Hepatocyte (in vitro differentiated cells): ENCODE data around the gene CHN2. TPM values are rescaled to one million over a fixed set of nuclear protein-coding genes. Genes with fewer than 3 reads are reported as not detected.

Source experiments
- DNase-seq: peaks from one replicate; pipeline ENCODE4 v3.0.0-alpha.2; 2016; ENCODE audit warnings: low spot score
- H2AFZ ChIP-seq: fragments of 200-600 bp; sonication (generic); 2 replicates; pipeline ENCODE4 v1.6.0; 2016; ENCODE audit warnings: antibody characterized with exemption, mild to moderate bottlenecking
- H3K27ac ChIP-seq: fragments of 200-600 bp; sonication (generic); 2 replicates; pipeline ENCODE4 v1.5.1; 2016; ENCODE audit warnings: mild to moderate bottlenecking
- H3K27me3 ChIP-seq: fragments of 200-600 bp; sonication (generic); 2 replicates; pipeline ENCODE4 v1.6.1; 2016
- H3K36me3 ChIP-seq: fragments of 200-600 bp; sonication (generic); replicated peaks from 2 replicates; pipeline ENCODE4 v1.5.1; 2016; ENCODE audit warnings: low read depth; ENCODE audit not compliant: insufficient read depth
- H3K4me1 ChIP-seq: fragments of 200-600 bp; sonication (generic); 2 replicates; pipeline ENCODE4 v1.5.1; 2016; ENCODE audit warnings: mild to moderate bottlenecking, moderate library complexity; ENCODE audit not compliant: insufficient read depth
- H3K4me2 ChIP-seq: fragments of 200-600 bp; sonication (generic); 2 replicates; pipeline ENCODE4 v1.6.0; 2016
- H3K4me3 ChIP-seq: fragments of 200-600 bp; sonication (generic); 2 replicates; pipeline ENCODE4 v1.5.1; 2016; ENCODE audit warnings: mild to moderate bottlenecking
- H3K79me2 ChIP-seq: fragments of 200-600 bp; sonication (generic); 2 replicates; pipeline ENCODE4 v1.6.0; 2017; ENCODE audit warnings: mild to moderate bottlenecking
- H3K9me2 ChIP-seq: fragments of 200-600 bp; sonication (generic); replicated peaks from 2 replicates; pipeline ENCODE4 v1.6.0; 2017; ENCODE audit warnings: mild to moderate bottlenecking; ENCODE audit not compliant: insufficient read depth
- H3K9me3 ChIP-seq: fragments of 200-600 bp; sonication (generic); 2 replicates; pipeline ENCODE4 v1.5.1; 2016; ENCODE audit warnings: low read depth, mild to moderate bottlenecking
- H4K20me1 ChIP-seq: fragments of 200-600 bp; sonication (generic); 2 replicates; pipeline ENCODE4 v1.6.0; 2016; ENCODE audit warnings: mild to moderate bottlenecking; ENCODE audit not compliant: insufficient read depth, poor library complexity, severe bottlenecking
- EZH2 ChIP-seq: fragments of 200-600 bp; sonication (generic); IDR thresholded peaks from 2 replicates; pipeline ENCODE4 v1.6.1; 2016; ENCODE audit warnings: antibody characterized with exemption, mild to moderate bottlenecking, borderline replicate concordance
- EZH2phosphoT487 ChIP-seq: fragments of 200-600 bp; sonication (generic); IDR thresholded peaks from one replicate; pipeline ENCODE4 v1.6.1; 2018; ENCODE audit warnings: antibody characterized with exemption, mild to moderate bottlenecking, low read depth, moderate library complexity; ENCODE audit not compliant: unreplicated experiment, severe bottlenecking
- WGBS: methylation state at CpG from one replicate; pipeline ENCODE4 v1.1.6; 2016; ENCODE audit warnings: low lambda C conversion rate; ENCODE audit errors: missing lambda C conversion rate; 5-methylcytosine and 5-hydroxymethylcytosine counted together
- polyA plus RNA-seq: library from polyadenylated mRNA; unstranded; fragments of >200 nt; fragmentation: Nextera tagmentation; extraction: Ambion mirVana; gene quantifications from 2 replicates; pipeline ENCODE4 v1.2.1, GENCODE V29; 2016
- total RNA-seq: library from RNA; depleted of rRNA; stranded (reverse); fragments of >200 nt; gene quantifications from 2 replicates; pipeline ENCODE4 v1.2.3, GENCODE V29; 2014
- TF ChIP-seq, protein P1 (sequence below): fragments of 200-600 bp; sonication (generic); IDR thresholded peaks from 2 replicates; pipeline ENCODE4 v1.5.1; 2016; ENCODE audit warnings: antibody characterized with exemption, mild to moderate bottlenecking; ENCODE audit not compliant: poor library complexity

The CHN2 gene
- total and polyA plus RNA-seq, 2 experiments from 2014 or later = 8.7 to 12.3 TPM

DNA sequence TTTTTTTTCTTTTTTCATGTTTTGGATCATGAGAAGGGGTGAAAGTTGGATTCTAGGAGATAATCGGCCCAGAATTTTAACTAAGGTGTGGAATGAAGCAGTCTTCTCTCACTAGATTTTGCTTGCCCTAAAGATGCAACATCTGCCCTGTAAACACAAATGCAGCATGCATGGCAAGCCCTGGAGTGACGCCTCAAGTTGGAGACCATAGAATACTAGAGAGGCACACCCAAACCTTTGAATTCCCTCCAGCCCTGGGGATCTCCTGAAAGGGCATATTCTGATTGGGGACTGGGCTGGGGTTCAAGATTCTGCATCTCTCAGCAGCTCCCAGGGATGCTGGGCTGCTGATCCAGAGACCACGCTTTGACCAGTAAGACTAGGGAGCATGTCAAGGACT is 241.3 kb downstream of the CHN2 start:
- H3K27ac ChIP-seq = no peak overlapping the region
- H3K4me3 ChIP-seq = no peak overlapping the region
- H3K79me2 ChIP-seq = no peaks in the 10 kb centered on the region
- no peaks in the 10 kb centered on the region for H3K4me1 ChIP-seq
- H3K9me3 ChIP-seq = no peaks in the 10 kb centered on the region
- no peak for DNase-seq
- no peaks in the 10 kb centered on the region for H3K36me3 ChIP-seq
- no peak for TF ChIP-seq EZH2phosphoT487
- TF ChIP-seq EZH2 = no peak
- TF ChIP-seq, protein P1, sequence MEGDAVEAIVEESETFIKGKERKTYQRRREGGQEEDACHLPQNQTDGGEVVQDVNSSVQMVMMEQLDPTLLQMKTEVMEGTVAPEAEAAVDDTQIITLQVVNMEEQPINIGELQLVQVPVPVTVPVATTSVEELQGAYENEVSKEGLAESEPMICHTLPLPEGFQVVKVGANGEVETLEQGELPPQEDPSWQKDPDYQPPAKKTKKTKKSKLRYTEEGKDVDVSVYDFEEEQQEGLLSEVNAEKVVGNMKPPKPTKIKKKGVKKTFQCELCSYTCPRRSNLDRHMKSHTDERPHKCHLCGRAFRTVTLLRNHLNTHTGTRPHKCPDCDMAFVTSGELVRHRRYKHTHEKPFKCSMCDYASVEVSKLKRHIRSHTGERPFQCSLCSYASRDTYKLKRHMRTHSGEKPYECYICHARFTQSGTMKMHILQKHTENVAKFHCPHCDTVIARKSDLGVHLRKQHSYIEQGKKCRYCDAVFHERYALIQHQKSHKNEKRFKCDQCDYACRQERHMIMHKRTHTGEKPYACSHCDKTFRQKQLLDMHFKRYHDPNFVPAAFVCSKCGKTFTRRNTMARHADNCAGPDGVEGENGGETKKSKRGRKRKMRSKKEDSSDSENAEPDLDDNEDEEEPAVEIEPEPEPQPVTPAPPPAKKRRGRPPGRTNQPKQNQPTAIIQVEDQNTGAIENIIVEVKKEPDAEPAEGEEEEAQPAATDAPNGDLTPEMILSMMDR = no peak
- WGBS = 93% methylated on average over 3 of the region's 3 CpGs
- no peak overlapping the region for H3K4me2 ChIP-seq
- no peak overlapping the region for H2AFZ ChIP-seq
- H4K20me1 ChIP-seq = no peaks in the 10 kb centered on the region
- H3K27me3 ChIP-seq = no peaks in the 10 kb centered on the region
- no peaks in the 10 kb centered on the region for H3K9me2 ChIP-seq

DNA sequence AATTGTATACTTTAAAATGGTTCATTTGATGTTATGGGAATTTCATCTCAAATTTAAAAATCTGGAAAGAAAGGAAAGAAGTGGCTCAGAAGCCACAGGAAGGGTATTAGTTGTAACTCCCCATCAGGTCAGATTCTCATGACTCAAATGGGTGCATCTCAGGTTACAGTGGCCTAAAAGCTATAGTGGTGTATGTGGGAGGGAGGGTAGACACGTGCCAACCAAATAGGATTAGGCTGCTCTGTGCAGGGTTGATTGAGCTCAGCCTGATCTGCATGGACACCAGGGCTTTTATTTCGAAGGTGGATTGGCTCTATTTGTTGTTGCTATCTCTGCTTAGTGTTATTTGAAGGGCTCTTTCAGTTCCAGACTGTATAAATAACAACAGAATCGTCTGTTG is 247.6 kb downstream of the CHN2 start:
- TF ChIP-seq EZH2phosphoT487 (no peak), EZH2 (no peak)
- TF ChIP-seq, protein P1 = no peak
- Histone ChIP-seq H3K9me3 (no peaks in the 10 kb centered on the region), H3K79me2 (no peaks in the 10 kb centered on the region), H3K36me3 (no peaks in the 10 kb centered on the region), H2AFZ (no peak overlapping the region), H3K27ac (no peak overlapping the region), H3K27me3 (no peaks in the 10 kb centered on the region), H3K4me3 (no peak overlapping the region), H3K4me1 (no peaks in the 10 kb centered on the region), H3K9me2 (no peaks in the 10 kb centered on the region), H4K20me1 (no peaks in the 10 kb centered on the region), H3K4me2 (no peak overlapping the region)
- WGBS = 21% methylated on average over 3 of the region's 3 CpGs
- no peak for DNase-seq

DNA sequence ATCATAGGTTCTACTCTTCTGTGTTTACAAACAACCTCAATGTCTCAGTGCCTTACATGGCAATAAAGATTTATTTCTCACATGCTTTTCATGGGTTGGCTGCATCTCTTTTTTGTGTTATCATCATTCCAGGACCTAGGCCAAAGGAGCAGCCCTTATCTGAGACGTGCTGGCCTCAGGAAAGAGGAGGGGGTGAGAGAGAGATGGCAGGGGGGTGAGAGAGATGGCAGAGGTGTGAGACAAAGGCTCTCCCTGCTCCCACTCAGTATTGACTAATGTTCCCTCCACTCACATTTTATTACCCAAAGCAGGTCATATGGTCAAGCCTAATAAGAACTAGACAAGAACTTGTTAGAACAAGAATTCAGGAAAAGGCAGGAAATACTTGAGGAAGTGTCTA is 249.0 kb downstream of the CHN2 start:
- Histone ChIP-seq H3K4me2 (no peak overlapping the region), H3K9me3 (no peaks in the 10 kb centered on the region), H2AFZ (no peak overlapping the region), H3K4me1 (peaks cover under 1% of the 10 kb centered on the region), H4K20me1 (no peaks in the 10 kb centered on the region), H3K27ac (no peak overlapping the region), H3K79me2 (no peaks in the 10 kb centered on the region), H3K27me3 (no peaks in the 10 kb centered on the region), H3K36me3 (no peaks in the 10 kb centered on the region), H3K9me2 (no peaks in the 10 kb centered on the region), H3K4me3 (no peak overlapping the region)
- WGBS = 43% methylated on average over 1 of the region's 1 CpG
- TF ChIP-seq EZH2 = no peak
- TF ChIP-seq EZH2phosphoT487 = no peak
- TF ChIP-seq, protein P1 = no peak
- DNase-seq = no peak

DNA sequence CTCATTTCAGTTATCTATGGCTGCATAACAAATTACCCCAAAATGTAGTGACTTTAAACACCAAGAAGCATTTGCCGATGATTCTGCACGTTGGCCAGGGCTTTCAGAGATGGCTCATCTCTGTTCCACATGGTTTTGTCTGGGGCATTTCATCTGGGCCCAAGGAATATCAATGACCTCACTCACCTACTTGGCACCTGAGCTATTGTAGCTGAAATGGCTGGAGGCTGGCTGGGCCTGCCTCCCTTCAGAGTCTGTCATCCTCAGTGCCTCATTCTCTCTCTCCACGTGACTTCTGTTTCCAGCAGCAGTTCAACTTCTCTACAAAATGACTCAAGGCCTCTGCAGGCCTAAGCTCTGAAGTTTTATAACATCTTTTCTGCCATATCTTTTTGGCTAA is 249.7 kb downstream of the CHN2 start:
- Histone ChIP-seq H3K9me2 (no peaks in the 10 kb centered on the region), H2AFZ (no peak overlapping the region), H3K9me3 (no peaks in the 10 kb centered on the region), H3K36me3 (no peaks in the 10 kb centered on the region), H3K4me1 (peaks cover 8% of the 10 kb centered on the region), H4K20me1 (no peaks in the 10 kb centered on the region), H3K27ac (no peak overlapping the region), H3K27me3 (no peaks in the 10 kb centered on the region), H3K79me2 (no peaks in the 10 kb centered on the region), H3K4me3 (no peak overlapping the region), H3K4me2 (no peak overlapping the region)
- 97% methylated on average over 3 of the region's 3 CpGs for WGBS
- no peak for DNase-seq
- no peak for TF ChIP-seq EZH2
- no peak for TF ChIP-seq EZH2phosphoT487
- TF ChIP-seq, protein P1 = no peak
